ENCODE results near the gene SCGB1C2. TPM values are rescaled to one million over a fixed set of nuclear protein-coding genes. Genes with fewer than 3 reads are reported as not detected.

Gene SCGB1C2
- total RNA-seq, 1 donor from 2014 or later: not detected

- H3K4me3 Mint-ChIP-seq: no peak overlapping the region
- H3K4me1 Mint-ChIP-seq: peaks cover 21% of the 10 kb centered on the region
- peaks cover 33% of the 10 kb centered on the region for H3K27me3 Mint-ChIP-seq
- H3K27ac Mint-ChIP-seq: no peak overlapping the region
- H3K36me3 Mint-ChIP-seq (ENCODE audit: low read depth): peaks cover 1% of the 10 kb centered on the region
- intact Hi-C loops (cut with micrococcal nuclease): no loop called here
- DNase-seq: no peak
- no peaks in the 10 kb centered on the region for H3K9me3 Mint-ChIP-seq
Measured at GRCh38 chr17:183021-183420, 45.7 kb downstream of the SCGB1C2 start.

- no peaks in the 10 kb centered on the region for H3K9me3 Mint-ChIP-seq
- peak overlapping the region; percentile 84 for H3K27ac Mint-ChIP-seq
- peaks cover 1% of the 10 kb centered on the region for H3K36me3 Mint-ChIP-seq (ENCODE audit: low read depth)
- peaks cover 26% of the 10 kb centered on the region for H3K4me1 Mint-ChIP-seq
- peaks cover 22% of the 10 kb centered on the region for H3K27me3 Mint-ChIP-seq
- intact Hi-C loops (cut with micrococcal nuclease): no loop called here
- H3K4me3 Mint-ChIP-seq: peak overlapping the region; percentile 59
- peak; percentile 81 for DNase-seq
Measured at GRCh38 chr17:185445-186138, 48.2 kb downstream of the SCGB1C2 start.

- H3K9me3 Mint-ChIP-seq: no peaks in the 10 kb centered on the region
- intact Hi-C loops (cut with micrococcal nuclease): no loop called here
Measured at GRCh38 chr17:187130-187529, 49.8 kb downstream of the SCGB1C2 start.

More at GRCh38 chr17:187130-187529, 49.8 kb downstream of the SCGB1C2 start:
- Mint-ChIP-seq H3K27ac (no peak overlapping the region), H3K36me3 (ENCODE audit: low read depth) (peaks cover under 1% of the 10 kb centered on the region), H3K27me3 (peaks cover 18% of the 10 kb centered on the region), H3K4me1 (peaks cover 25% of the 10 kb centered on the region), H3K4me3 (no peak overlapping the region)
- DNase-seq: no peak

Other genes starting within 250 kb of the SCGB1C2 start
- gene DOC2B, start 44.1 kb downstream of the SCGB1C2 start, total RNA-seq: 0.98 and 1.0 TPM in 2 replicates
- 2.5 and 3.7 TPM in 2 replicates for gene RPH3AL, start 215.2 kb downstream of the SCGB1C2 start, total RNA-seq

Measured in activated CD4-positive, alpha-beta T cell treated with anti-CD3 and anti-CD28 coated beads, Interleukin-2, amount 10 ng/mL, durations not matched to agents 24 days and 14 days (primary cell).